GM21526 (cell line): ENCODE data around the gene CNTNAP2.
"Not testable (repeated sequence)": the region's sequence is repeated elsewhere in the genome, so short reads cannot be mapped to it uniquely, and the experiment has no call there.

Experiments
- ATAC-seq: cut with Tn5 transposase; IDR thresholded peaks from one replicate; pipeline ENCODE4 v1.9.1; 2021; ENCODE audit warnings: moderate library complexity; ENCODE audit not compliant: unreplicated experiment, low FRiP score

The CNTNAP2 gene

GRCh38 chr7:147658392-147658967 lies 1541.9 kb downstream of the CNTNAP2 start:
- no peak for ATAC-seq

- ATAC-seq, result no peak
Measured at GRCh38 chr7:147659036-147659995, 1542.7 kb downstream of the CNTNAP2 start.

DNA sequence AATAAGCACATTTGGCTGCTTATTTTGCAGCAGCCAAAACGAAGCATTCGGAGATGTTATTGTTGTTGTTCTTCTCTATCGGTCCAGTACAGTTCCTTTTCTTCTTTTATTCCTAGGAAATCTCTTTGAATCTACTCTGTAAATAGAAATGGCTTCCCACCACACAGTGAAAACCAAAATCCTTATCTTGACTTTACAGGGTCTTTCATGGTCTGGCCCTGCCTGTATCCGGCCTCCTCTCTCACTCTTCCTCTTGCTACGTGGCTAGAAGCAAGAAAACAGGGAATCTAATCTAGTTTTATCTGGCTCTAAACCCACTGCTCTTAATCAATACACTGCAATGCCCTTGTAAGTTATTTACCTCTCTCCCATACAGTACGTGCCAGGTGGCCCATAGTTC lies 1547.9 kb downstream of the CNTNAP2 start:
- no peak for ATAC-seq

DNA sequence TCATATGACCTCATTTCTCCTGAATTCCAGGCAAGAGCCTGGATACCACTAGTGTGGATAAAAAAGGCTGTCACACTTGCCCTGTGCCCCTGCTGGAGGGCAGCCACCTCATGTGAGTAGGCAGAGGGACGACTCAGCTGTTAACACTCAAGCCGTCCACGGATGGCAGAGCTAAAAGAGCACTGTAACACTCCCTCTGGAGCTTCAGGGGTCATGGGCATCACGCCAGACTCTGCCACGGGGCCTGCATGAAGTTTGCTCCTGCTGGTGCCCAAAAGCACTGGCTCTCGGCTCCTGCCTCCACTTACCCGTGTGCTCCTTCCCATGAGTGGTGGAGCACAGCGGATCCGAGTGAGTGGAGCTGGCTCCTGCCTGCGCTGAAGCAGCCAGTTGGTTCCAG lies 1554.2 kb downstream of the CNTNAP2 start:
- ATAC-seq, result no peak

DNA sequence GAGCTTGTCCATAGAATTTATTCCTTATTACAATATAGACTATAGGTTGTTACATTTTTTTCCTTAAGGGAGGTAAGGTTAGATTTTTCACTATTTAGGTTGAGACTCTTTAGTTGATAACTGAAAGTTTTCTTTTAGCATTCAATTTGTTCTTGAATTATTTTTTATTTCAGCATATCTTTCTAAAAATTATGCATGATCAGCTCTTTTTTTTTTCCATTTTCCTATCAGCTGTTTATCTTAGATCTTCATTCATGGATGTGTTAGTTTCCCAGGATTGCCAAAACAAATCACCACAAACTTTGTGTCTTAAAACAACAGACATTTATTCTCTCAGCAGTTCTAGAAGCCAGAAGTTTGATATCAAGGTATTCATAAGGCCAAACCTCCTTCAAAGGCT lies 1558.1 kb downstream of the CNTNAP2 start:
- ATAC-seq, result no peak

DNA sequence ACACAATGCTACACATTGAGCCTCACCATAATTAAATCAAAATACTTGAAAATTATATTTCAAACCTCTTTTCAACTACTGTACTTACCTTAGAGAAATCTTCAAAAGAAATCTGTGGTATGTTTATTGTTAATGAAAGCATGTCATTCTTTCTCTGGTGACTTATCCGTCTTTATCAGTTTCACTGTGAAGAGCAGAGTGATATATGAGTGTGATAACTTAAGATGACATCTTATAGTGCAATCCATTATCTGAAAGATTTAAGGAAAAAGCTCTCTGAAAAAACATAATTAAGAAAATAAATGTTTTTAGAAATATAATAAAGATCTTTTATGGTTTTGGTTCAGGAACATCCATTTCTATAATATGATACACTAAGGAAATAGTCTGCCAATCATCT lies 1562.3 kb downstream of the CNTNAP2 start:
- ATAC-seq, result no peak

GRCh38 chr7:147681530-147681929 lies 1564.9 kb downstream of the CNTNAP2 start:
- no peak for ATAC-seq

GRCh38 chr7:147700702-147701101 lies 1584.1 kb downstream of the CNTNAP2 start:
- ATAC-seq, result no peak

DNA sequence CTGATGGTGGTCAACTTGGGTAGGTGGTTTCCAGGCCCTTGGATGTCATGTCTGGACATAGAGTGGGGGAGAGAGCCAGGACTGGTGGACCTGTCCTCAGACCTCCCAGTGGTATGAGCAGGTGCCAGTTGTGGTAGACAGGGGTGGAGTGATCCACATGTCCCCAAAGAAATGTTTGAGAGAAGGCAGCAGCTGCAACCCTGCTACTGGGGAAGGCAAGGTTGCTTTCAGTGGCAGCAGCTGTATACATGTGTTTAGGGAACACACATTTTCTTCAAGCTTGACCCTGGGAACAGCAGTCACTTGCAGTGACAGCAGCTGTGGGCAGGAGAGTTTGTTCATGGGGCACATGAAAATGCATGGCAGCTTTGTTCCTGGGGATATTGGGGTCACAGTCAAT lies 1591.3 kb downstream of the CNTNAP2 start:
- no peak for ATAC-seq

GRCh38 chr7:147708871-147709270 lies 1592.3 kb downstream of the CNTNAP2 start:
- no peak for ATAC-seq

- ATAC-seq, result no peak
Measured at GRCh38 chr7:147711447-147711846, 1594.8 kb downstream of the CNTNAP2 start.

DNA sequence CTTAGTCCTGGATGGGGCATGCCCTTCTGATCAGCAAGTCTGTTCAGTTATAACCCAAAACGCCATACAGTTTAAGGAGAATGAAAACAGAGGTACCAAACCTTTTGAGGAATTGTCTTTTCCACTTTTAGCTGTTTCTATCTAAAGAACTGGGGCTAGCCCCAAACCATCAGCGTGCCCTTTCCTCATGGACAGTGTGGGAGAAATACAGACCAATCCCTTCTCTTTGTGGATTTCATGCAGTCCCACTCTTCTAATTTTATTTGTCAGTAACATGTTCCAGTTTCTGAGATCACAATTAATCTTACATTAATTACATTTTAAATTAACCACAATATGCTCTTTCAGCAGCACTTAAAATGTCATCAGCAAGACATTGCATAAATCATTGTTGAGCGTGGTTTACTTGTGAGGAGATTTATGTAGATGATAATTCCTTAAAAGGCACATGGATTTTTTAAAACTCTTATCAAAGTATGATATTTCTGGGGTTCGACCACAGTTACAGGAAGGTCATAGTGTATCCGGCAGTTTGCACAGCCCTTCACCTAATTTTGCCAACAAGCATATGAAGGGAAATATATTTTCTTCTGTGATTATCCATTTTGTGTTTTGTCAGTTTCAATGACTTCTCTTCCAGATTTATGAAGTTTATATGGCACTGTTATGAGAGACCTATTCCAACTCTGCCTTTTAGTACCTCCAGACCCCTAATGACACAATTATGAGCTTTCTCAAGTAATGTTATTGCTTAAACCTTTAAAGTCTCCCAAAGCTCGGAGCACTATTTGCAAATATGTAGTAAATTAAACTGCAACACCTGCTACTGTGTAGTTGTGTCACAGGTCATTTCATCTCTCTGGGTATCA lies 1605.6 kb downstream of the CNTNAP2 start:
- ATAC-seq, result no peak

DNA sequence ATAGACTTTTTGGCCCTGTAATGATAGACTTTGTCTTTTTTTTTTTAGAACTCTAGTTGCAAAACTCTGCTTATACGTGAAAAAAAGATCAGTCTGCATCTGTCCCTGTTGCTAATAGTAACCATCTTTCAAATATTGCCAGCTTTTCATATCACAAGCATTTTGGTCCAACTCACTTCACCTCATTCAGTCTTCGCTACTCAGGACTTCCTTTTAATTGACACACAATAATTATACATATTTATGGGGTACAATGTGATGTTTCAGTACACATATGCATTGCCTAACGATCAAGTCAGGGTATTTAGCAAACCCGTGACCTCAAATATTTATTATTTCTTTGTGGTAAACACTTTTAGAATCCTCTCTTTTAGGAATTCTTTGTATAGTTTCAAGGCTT lies 1606.9 kb downstream of the CNTNAP2 start:
- ATAC-seq, result no peak

GRCh38 chr7:147731311-147731710 lies 1614.7 kb downstream of the CNTNAP2 start:
- no peak for ATAC-seq

DNA sequence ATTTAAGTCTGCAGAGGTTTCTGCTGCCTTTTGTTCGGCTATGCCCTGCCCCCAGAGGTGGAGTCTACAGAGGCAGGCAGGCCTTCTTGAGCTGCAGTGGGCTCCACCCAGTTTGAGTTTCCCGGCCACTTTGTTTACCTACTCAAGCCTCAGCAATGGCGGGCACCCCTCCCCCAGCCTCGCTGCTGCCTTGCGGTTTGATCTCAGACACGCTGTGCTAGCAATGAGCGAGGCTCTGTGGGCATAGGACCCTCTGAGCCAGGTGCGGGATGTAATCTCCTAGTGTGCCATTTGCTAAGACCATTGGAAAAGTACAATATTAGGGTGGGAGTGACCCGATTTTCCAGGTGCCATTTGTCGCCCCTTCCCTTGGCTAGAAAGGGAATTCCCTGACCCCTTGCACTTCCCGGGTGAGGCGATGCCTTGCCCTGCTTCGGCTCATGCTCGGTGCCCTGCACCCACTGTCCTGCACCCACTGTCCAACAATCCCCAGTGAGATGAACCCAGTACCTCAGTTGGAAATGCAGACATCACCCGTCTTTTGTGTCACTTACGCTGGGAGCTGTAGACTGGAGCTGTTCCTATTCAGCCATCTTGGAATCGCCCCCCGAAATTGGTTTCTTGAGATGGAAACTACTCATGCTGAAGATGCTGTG lies 1621.1 kb downstream of the CNTNAP2 start:
- ATAC-seq, result not testable (repeated sequence)

GRCh38 chr7:147742301-147742700 lies 1625.7 kb downstream of the CNTNAP2 start:
- ATAC-seq, result no peak

GRCh38 chr7:147756300-147756699 lies 1639.7 kb downstream of the CNTNAP2 start:
- ATAC-seq, result no peak

DNA sequence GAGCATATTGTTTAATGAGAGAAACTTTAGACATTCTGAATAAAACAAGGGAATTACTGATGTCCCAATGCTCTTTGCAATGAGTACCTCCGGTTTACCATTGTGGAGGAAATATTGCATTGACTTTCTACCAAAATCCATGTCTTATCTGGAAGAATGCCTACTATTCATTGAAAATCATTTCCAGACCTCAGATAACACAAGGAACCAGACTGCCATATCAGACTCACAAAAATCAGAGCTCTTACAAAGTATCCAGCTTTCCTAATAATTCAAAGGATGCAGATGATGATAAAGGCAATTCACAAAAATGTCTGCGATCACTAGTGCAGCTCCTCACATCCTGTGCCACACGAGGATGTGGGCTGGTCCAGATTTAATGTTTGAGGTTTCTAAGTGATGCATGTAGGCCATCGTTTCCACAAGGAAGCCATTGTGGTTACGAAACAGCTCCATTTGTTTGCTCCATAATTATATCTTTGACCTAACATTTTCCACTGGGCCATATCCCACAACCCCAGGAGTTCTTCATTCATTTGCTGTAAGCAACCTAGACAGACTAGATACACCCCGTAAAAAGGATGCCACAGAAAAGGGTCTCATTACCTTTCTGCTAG lies 1642.8 kb downstream of the CNTNAP2 start:
- no peak for ATAC-seq

DNA sequence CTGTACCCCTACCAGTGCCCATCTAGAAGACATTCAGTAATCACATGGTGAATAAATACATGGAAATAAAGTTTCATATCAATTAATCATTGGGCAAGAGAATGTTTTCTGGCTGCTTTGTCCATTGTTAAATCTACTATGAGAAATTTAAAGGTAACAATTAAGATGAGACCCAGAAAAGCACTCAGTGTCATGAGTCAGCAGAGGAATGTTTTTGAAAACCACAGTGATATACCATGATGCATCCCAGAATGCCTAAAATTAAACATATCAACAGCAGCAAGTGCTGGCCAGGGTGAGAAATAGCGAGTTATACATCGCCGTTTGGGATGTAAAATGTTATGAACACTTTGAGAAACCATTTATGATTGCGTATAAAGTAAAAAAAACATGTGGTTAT lies 1648.7 kb downstream of the CNTNAP2 start:
- ATAC-seq, result no peak

DNA sequence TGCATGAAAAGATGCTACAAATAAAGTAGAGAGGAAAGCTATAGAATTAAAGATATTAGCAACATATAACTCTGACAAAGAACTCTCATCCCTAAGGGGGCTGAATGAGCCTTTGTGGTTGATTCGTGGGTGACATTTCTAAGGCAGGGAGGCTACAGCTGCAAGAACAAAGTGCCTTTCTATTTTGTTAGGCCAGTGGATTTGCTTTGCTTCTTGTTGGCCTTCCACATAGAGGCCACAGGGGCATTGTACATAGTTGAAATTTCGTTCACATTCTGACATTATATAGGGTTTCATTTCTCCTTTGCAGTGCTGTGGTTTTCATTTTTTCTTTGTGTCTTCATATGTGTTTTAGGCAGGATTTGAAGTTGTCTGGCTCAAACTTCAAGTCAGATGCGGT lies 1654.7 kb downstream of the CNTNAP2 start:
- ATAC-seq, result no peak
